ENCODE results near the gene DCST1. TPM values are rescaled to one million over a fixed set of nuclear protein-coding genes. Genes with fewer than 3 reads are reported as not detected.

The DCST1 gene
- total RNA-seq, 1 donor: not detected

DNA sequence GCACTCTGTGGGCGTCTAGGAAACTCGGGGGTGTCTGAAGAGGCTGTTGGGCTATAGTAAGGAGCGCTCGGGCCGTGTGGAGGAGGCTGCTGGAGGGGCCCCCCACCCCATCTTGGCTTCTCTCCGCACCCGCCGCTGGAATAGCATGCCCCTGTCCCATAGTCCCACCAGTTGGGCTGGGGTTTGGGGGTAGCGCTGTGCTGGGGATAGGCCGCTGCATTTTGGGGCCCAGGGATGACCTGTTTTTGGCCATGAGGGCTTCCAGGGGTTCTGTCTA, 45.5 kb downstream of the DCST1 start:
- Histone ChIP-seq H3K4me1 (ENCODE audit: insufficient read depth, low read length) (peaks cover 5% of the 10 kb centered on the region), H3K27ac (ENCODE audit: low read depth, low read length) (no peak overlapping the region), H3K4me3 (ENCODE audit: insufficient read depth, low read length) (peak overlapping the region; percentile 59), H3K4me2 (ENCODE audit: insufficient read depth, low read length) (peak overlapping the region; percentile 67), H3K27me3 (ENCODE audit: insufficient read depth, low read length) (peaks cover 61% of the 10 kb centered on the region), H3K36me3 (ENCODE audit: insufficient read depth, low read length) (no peaks in the 10 kb centered on the region), H2AFZ (ENCODE audit: low read length) (no peak overlapping the region), H4K20me1 (ENCODE audit: insufficient read depth, low read length) (peaks cover 3% of the 10 kb centered on the region), H3K9me3 (ENCODE audit: low read depth, low read length) (no peaks in the 10 kb centered on the region), H3K79me2 (ENCODE audit: insufficient read depth, low read length) (no peaks in the 10 kb centered on the region)
- TF ChIP-seq, protein P1, sequence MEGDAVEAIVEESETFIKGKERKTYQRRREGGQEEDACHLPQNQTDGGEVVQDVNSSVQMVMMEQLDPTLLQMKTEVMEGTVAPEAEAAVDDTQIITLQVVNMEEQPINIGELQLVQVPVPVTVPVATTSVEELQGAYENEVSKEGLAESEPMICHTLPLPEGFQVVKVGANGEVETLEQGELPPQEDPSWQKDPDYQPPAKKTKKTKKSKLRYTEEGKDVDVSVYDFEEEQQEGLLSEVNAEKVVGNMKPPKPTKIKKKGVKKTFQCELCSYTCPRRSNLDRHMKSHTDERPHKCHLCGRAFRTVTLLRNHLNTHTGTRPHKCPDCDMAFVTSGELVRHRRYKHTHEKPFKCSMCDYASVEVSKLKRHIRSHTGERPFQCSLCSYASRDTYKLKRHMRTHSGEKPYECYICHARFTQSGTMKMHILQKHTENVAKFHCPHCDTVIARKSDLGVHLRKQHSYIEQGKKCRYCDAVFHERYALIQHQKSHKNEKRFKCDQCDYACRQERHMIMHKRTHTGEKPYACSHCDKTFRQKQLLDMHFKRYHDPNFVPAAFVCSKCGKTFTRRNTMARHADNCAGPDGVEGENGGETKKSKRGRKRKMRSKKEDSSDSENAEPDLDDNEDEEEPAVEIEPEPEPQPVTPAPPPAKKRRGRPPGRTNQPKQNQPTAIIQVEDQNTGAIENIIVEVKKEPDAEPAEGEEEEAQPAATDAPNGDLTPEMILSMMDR (IDR thresholded peaks at IDR 0.05; ENCODE audit: extremely low read depth, low read depth, low read length): no peak
- DNase-seq (ENCODE audit: insufficient read length, low spot score, missing footprints): peak; percentile 86

DNA sequence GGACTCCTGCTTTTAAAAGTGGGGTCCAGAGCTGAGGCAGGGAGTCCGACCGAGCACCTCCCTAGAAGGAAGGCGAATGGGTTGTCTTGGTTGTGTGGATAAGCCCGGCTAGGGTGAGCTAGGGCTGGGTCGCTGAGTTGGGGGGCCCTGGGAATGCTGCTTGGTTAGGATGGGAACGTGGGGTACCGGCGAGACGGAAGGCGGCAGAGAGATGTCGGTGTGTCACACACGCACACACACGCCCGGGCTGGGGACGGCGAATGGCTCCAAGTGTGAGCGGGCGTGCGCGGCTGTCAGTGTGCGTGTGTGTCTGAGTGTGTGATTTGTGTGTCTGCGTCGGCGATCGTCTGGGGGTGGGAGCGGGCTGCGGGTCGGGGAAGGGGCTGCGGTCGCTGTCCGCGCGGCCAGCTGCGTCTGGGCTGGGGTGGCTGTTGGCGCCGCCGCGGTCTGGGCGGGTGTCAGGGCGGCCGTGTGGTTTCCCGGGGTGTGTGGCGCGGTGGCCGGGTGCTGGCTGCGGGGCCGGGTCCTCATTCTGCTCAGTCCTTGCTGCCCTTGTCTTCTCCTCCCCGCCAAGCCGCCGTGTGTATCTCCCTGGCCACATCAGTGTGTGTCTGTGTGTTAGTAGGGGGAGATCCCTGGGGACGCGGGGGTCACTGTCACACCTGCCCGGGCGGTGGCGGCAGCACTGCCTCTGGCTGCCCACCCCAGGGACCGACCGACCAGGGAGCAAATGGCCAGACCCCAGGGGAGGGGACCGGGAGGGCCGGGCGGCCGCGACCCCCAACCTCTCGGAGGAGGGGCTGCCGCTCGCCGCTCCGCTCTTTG, 46.1 kb downstream of the DCST1 start:
- no peaks in the 10 kb centered on the region for H3K9me3 ChIP-seq (ENCODE audit: low read depth, low read length)
- H3K4me2 ChIP-seq (ENCODE audit: insufficient read depth, low read length): no peak overlapping the region
- TF ChIP-seq, protein P1 (IDR thresholded peaks at IDR 0.05; ENCODE audit: extremely low read depth, low read depth, low read length): no peak
- H3K4me1 ChIP-seq (ENCODE audit: insufficient read depth, low read length): peaks cover 9% of the 10 kb centered on the region
- peak; percentile 85 for DNase-seq (ENCODE audit: insufficient read length, low spot score, missing footprints)
- peaks cover 3% of the 10 kb centered on the region for H4K20me1 ChIP-seq (ENCODE audit: insufficient read depth, low read length)
- H2AFZ ChIP-seq (ENCODE audit: low read length): no peak overlapping the region
- no peak overlapping the region for H3K27ac ChIP-seq (ENCODE audit: low read depth, low read length)
- H3K4me3 ChIP-seq (ENCODE audit: insufficient read depth, low read length): no peak overlapping the region
- peaks cover 58% of the 10 kb centered on the region for H3K27me3 ChIP-seq (ENCODE audit: insufficient read depth, low read length)
- no peaks in the 10 kb centered on the region for H3K36me3 ChIP-seq (ENCODE audit: insufficient read depth, low read length)
- no peaks in the 10 kb centered on the region for H3K79me2 ChIP-seq (ENCODE audit: insufficient read depth, low read length)

DNA sequence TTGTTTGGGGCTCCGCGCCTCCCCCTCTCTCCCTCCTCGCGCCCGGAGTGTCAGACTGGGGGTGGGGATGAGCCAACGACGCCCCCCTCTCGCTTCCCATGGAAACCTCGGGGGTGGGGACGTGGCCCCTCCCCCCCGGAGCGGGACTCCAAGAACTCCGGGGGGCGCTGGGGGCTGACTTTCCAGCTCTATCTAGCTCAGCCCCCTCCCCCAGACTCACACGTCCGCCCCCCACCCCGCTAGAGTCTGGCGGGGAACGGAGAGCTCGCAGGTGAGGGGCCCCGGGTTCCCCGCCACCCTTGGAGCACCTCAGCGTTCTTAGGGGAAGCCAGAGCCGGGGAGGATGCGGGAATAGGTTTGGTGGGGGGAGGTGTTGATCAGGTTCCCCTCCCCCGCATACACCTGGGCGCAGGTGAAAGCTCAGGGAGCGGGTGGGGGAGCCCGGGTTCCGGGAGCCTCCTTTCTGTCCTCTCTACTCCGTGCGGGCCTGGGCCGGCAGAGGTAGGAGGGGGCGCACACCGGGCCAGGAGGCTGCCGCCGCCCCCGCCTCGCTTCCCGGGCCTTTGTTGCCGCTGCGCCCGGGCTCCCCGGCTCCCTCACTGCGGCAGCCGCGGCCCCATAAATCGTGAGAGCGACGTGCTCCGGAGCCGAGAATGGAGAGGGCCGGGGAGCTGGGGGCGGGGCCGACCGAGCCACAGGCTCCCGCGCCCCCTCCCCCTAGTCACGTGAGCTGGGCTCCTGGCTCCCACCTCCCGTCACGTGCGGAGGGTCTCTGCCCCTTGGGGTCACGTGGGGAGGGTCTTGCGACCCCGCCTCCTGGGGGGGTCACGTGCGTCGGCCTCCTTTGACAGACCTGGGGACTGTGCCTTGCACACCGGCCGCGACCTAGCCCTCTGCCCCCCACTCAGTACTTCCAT, 46.9 kb downstream of the DCST1 start:
- H4K20me1 ChIP-seq (ENCODE audit: insufficient read depth, low read length): peaks cover 3% of the 10 kb centered on the region
- H3K4me3 ChIP-seq (ENCODE audit: insufficient read depth, low read length): no peak overlapping the region
- H3K79me2 ChIP-seq (ENCODE audit: insufficient read depth, low read length): no peaks in the 10 kb centered on the region
- no peak overlapping the region for H3K27ac ChIP-seq (ENCODE audit: low read depth, low read length)
- H3K4me2 ChIP-seq (ENCODE audit: insufficient read depth, low read length): no peak overlapping the region
- peaks cover 9% of the 10 kb centered on the region for H3K4me1 ChIP-seq (ENCODE audit: insufficient read depth, low read length)
- H3K9me3 ChIP-seq (ENCODE audit: low read depth, low read length): no peaks in the 10 kb centered on the region
- DNase-seq (ENCODE audit: insufficient read length, low spot score, missing footprints): peak; percentile 92
- H3K36me3 ChIP-seq (ENCODE audit: insufficient read depth, low read length): no peaks in the 10 kb centered on the region
- TF ChIP-seq, protein P1 (IDR thresholded peaks at IDR 0.05; ENCODE audit: extremely low read depth, low read depth, low read length): no peak
- H2AFZ ChIP-seq (ENCODE audit: low read length): no peak overlapping the region
- H3K27me3 ChIP-seq (ENCODE audit: insufficient read depth, low read length): peaks cover 52% of the 10 kb centered on the region

Data from osteoblast (primary cell).